Mammary epithelial cell (primary cell): ENCODE data around the gene CD52.

Source experiments
- CTCF ChIP-seq, 2 donors: IDR thresholded peaks in 1 of 2; conservative IDR thresholded peaks in 1 of 2; 2 replicates each; pipeline ENCODE4 v1.5.1; 2011 to 2012; ENCODE audit warnings: inconsistent platforms in 2 of 2, low read length in 2 of 2, mild to moderate bottlenecking in 2 of 2, control low read depth in 1 of 2, low read depth in 1 of 2; ENCODE audit not compliant: insufficient read depth in 1 of 2; ENCODE audit errors: extremely low read depth in 1 of 2
- EZH2 ChIP-seq: IDR thresholded peaks from 2 replicates; pipeline ENCODE4 v1.6.1; 2012; ENCODE audit warnings: low read length, inconsistent platforms, borderline replicate concordance

GRCh38 chr1:26296340-26297056 lies 21.3 kb upstream of the CD52 start:
- TF ChIP-seq EZH2 (no peak), CTCF (conservative IDR thresholded peaks at IDR 0.05 in 1 of 2, IDR thresholded peaks at IDR 0.05 in 1 of 2; ENCODE audit: extremely low read depth in 1 of 2, insufficient read depth in 1 of 2, low read depth in 1 of 2, low read length in 2 of 2) (no peak)
